GM19099 (cell line): ENCODE data around the gene TNNC1.

Experiments
- POLR2A ChIP-seq: IDR thresholded peaks from 3 replicates; pipeline ENCODE4 v1.6.1; 2011; ENCODE audit warnings: low read depth; ENCODE audit not compliant: insufficient read length; ENCODE audit errors: extremely low read depth

Gene TNNC1

DNA sequence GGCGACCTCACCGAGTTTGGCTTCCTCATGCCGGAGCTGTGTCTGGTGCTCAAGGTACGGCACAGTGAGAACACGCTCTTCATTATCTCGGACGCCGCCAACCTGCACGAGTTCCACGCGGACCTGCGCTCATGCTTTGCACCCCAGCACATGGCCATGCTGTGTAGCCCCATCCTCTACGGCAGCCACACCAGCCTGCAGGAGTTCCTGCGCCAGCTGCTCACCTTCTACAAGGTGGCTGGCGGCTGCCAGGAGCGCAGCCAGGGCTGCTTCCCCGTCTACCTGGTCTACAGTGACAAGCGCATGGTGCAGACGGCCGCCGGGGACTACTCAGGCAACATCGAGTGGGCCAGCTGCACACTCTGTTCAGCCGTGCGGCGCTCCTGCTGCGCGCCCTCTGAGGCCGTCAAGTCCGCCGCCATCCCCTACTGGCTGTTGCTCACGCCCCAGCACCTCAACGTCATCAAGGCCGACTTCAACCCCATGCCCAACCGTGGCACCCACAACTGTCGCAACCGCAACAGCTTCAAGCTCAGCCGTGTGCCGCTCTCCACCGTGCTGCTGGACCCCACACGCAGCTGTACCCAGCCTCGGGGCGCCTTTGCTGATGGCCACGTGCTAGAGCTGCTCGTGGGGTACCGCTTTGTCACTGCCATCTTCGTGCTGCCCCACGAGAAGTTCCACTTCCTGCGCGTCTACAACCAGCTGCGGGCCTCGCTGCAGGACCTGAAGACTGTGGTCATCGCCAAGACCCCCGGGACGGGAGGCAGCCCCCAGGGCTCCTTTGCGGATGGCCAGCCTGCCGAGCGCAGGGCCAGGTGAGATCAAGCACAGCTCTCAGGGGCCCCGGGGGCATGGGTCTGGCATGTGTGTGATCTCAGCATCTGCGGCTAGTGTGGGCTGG is 34.2 kb upstream of the TNNC1 start:
- no peak for TF ChIP-seq POLR2A

DNA sequence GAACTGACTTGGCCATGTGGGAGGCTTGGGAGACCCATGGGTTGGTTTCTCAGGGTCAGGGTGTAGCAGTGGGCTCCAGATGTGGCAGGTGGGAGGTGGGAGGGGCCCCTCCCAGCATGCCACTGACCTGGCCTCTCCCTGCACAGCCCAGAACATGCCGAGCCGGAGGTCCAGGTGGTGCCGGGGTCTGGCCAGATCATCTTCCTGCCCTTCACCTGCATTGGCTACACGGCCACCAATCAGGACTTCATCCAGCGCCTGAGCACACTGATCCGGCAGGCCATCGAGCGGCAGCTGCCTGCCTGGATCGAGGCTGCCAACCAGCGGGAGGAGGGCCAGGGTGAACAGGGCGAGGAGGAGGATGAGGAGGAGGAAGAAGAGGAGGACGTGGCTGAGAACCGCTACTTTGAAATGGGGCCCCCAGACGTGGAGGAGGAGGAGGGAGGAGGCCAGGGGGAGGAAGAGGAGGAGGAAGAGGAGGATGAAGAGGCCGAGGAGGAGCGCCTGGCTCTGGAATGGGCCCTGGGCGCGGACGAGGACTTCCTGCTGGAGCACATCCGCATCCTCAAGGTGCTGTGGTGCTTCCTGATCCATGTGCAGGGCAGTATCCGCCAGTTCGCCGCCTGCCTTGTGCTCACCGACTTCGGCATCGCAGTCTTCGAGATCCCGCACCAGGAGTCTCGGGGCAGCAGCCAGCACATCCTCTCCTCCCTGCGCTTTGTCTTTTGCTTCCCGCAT is 33.4 kb upstream of the TNNC1 start:
- TF ChIP-seq POLR2A, result no peak

DNA sequence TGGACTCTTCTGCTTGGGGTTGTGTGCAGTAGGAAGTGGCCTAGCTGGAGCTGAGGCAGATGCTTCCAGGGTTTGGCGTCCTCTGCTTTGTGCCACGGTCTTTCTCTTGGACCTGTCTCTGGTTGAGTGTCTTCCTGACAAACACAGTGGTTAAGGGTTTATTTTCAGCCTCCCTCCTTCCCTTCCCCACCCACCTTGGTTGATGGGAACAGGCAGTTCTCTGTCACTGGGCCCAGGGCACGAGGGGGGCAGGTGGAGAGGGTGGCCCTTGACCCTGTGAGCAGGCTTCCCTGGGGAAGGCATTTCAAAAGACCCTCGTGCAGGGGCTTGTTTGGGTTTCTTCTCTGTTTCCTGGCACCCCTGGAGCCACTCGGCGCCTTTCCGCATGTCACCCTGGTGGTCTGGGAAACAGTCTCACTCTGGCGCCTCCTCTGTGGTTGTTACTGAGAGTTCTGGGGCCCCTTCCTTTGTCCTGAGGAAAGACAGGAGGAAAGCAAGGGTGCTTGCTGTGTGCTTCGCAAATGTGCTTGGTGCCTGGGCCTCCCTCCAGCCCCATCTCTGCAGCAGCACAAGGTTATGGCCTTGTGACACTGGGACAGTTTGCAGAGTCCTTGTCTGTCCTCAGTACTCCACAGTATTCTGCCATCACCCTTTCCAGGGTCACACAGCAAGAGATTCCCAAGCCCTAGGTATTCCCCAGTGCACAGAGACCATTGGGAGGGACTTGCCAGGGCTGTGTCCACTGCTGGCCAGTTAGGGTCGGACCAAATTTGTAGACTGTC is 31.0 kb upstream of the TNNC1 start:
- TF ChIP-seq POLR2A, result no peak

DNA sequence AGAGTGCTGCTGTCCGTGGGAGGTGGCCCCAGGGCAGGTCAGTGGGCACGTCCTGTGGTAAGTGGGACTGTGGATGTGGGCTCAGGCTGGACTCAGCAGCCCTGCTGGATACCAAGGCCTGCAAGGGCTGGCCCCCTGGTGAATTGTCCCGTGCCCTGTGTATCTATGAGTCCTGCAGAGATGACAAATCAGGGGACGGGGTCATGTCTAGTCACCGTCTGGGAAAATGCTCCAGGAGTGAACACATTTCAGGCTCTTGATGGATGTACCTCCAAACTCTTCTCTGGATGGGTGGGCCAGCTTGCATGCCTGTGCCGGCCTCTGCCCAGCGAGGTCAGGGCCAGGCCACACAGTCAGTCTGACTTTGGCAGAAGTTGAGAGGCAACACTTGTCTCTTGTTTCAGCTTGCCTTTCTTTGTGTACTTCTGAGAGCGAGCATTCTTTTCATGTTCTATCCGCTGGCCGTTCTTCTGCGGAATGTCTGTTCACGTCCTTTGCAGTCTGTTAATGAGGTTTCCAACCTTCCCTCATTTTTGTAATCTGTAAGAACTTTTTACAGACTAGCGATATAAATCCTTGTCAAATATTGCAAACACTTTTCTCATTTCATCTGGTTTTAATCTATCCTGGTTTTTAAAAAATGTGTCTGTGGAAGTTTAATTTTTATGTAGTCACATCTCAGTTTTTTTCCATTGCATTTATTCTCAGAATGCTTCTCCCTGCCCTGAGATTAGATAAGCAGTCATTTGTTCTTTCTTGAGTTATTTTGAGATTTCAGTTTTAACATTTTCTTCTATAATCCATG is 29.9 kb upstream of the TNNC1 start:
- no peak for TF ChIP-seq POLR2A

DNA sequence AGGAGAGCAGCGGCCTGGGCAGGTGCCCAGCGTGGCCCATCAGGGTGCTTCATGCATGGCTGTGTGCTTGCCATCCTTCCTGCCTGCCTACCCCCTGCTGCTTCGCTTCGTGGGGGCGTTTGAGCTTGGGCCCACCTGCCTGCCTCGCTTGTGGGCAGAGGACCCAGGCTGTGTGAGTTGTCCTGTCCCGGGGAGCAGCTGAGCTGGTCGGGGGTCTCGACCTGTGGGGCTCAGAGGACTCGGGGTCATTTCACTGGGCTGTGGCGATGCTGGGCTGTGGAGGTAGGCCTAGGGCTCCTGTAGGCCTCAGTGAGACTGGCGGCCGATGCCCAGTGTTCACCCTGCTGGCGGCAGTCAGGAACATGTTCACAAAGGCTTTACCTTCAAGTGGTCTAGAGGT is 29.2 kb upstream of the TNNC1 start:
- TF ChIP-seq POLR2A, result no peak

DNA sequence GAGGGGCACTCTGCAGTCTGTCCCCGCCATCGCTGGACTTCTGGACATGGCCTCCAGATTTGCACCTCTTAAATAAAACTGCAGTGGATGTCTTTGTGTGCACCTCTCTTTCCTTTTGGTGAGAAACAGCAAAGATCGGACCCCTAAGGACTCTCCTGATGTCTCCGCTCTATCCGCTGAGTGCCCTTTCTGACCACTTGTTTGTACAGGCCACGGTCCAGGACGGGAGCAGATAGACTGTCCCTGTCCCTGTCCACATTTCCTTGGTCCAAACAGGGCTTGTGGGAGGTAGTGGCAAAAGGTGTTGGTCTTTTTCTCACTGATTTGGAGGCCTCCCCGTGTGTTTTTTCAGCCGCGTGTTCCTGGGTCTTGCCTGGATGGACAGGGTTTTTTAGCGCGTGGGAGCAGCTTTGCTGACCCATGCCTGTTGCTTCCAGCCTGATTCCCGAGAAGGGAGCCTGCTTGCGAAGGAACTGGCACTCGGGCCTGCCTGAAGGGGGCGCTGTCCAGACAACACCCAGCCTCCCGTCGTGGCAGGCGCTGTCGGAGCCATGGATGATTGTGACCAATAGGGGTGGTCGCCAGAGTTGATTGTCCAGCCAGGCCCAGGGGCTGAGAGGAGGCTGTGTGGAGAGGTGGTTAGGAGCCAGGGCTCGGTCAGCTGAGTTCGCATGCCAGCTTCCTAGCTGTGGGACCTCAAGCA is 28.1 kb upstream of the TNNC1 start:
- TF ChIP-seq POLR2A, result no peak

DNA sequence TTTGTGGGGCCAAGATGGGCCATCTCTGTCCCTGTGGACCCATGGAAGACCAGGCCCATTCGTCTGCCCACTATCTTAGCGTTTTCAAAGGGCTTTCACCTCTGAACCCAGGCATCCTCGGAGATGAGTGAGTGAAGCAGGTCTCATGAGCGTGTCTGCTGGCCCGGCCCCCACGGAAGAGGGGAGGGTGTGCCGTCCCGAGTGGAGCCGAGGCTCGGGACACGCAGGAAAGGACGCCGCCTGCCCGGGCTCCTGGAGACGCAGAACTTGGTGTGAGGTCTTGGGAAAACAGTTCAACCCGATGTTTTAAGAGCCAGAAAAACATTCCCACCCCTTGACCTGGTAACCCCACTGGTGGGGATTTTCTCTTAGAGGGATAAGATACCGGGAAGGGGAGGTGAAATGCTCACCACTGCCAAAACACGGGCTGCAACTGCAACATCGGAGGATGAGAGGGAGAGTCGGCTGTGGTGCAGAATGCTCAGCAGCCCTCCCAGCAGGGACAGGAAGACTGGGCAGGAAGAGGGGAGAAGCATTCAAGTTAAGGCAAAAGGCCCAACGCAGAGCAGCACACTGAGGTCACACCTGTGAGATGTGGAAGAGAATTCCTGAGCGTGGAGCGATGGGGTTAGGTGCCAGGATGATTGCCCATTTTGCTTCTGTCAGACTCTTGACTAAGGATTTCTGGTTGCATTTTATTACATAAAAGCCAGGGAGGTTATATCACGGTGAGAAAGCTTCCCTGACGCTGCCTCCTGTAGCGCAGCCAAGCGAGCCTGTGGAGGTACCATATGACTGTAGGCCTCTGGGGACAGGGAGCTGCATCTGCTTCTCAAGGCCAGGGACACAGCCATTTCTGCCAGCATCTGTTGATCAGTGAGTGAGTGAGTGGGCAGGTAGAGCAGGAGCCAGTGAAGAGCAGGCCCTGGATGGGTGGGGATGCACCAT is 27.2 kb upstream of the TNNC1 start:
- no peak for TF ChIP-seq POLR2A

DNA sequence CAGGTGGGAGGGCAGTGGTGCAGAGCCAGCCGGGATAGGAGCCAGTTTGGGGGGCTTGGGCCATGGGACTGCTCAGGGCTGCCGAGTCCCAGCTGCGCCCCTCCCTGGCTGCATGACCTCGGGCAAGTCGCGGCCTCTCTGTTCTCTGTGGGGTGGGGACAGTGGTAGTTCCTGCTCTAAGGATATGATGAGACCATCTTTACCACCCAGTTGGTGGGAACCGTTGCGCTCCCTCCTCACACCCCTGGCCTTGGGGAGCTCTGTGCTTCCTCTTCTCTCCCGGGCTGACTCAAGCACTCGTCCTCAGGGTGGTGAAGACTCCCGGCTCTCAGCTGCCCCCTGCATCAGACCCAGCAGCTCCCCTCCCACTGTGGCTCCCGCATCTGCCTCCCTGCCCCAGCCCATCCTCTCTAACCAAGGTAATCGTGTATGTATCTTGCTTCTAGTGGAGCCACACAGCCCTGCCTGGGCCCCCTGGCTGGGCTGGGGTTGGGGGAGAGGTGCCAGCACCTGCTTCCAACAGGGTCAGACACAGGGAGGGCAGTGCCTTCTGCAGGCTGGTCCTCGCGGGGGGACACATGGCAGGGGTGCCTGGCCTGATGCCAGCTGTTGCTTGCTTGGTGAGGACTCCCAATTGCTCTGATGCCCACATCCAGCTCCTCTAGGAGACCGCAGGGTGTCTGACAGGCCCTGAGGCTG is 26.2 kb upstream of the TNNC1 start:
- no peak for TF ChIP-seq POLR2A

DNA sequence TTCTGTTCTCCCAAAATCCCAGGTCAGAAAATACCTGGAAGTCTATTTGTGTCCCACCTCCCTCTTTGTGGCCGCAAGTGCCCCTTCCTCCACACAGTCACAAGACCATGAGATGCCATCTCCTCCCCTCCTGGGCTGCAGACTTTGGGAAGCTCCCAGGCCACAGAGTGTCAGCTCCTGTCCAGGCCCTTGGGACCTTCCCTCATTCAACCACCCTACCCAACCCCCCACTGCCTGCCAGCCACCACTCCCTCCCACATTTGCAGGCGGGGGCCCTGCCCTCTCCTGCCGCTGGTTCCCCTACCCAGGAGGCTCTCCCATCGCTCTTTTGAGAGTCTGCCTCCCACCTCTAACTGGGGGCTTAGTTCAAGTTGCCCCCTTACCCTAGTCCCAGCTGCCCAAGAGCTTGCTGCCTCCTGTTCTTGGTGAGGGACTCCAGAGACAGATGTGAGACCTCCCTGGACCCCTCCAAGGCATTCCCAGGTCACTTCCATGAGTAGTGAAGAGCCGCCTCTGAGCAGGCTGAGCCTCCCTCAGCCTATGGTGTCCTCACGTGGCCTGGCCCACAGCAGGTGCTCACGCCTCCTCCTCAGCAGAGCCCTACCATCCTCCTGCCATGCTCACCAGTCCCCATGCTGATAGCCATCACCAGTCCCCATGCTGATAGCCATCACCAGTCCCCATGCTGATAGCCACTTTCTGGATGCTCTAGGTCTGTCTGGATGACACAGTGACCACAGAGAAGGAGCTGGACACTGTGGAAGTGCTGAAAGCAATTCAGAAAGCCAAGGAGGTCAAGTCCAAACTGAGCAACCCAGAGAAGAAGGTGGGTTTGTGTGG is 25.4 kb upstream of the TNNC1 start:
- TF ChIP-seq POLR2A, result no peak

DNA sequence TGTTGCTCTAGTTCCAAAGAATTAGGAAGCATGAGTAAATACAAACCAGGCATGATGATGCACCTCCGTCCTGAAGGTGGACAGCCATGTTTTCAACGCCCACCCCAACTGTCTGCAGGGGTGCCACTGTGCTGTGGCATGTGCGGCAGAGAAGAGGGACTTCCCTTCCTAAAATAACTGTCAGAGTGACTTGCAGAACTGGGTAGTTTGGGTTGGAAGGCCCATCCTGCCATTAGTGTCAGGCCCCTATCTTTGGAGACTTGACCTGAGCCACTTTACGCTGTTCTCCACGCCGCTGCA is 23.9 kb upstream of the TNNC1 start:
- TF ChIP-seq POLR2A, result no peak

DNA sequence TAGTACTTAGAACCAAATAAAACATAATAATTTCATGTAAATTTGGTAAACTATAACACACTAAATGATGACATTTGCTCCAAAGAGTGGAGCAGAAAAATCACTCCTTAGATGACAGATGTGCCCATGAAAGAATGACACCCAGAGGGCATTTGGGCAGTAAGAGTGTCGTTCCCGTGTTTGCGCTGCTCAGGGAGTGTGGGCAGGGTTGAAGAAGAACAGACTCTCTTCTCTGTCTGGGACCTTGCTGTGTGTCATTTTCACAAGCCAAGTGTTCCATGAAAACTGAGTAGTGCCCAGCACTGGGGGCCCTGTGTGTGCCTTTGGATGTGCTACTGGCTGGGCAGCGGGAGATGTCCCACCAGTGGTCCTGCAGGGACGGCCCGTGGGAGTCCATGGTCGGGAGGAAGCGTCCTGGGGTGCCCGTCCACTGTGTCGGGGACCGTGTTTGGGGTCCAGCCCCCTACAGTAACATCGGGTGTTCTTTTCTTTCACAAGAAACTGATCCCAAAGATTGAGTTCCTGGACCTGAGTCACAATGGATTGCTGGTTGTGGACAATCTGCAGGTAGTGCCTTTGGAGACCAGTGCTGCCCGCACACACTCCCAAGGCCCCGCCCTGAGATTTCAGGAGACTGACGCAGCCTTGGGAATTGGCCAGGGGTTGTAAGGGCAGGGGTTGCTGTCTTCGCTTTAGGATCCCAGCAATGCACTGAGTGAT is 23.4 kb upstream of the TNNC1 start:
- TF ChIP-seq POLR2A, result no peak
